GM21737 (cell line): ENCODE results near the gene KPNA2.
"Not testable (repeated sequence)": the region's sequence is repeated elsewhere in the genome, so short reads cannot be mapped to it uniquely, and the experiment has no call there.

ENCODE experiments used
- ATAC-seq: cut with Tn5 transposase; IDR thresholded peaks from one replicate; pipeline ENCODE4 v1.9.1; 2021; ENCODE audit warnings: mild to moderate bottlenecking, moderate library complexity; ENCODE audit not compliant: unreplicated experiment

KPNA2 gene

GRCh38 chr17:68019675-68020408 lies 15.7 kb upstream of the KPNA2 start:
- peak; percentile 91 for ATAC-seq

GRCh38 chr17:68020409-68020756 lies 15.2 kb upstream of the KPNA2 start:
- peak; percentile 5 for ATAC-seq

- not testable (repeated sequence) for ATAC-seq
Measured at GRCh38 chr17:68020791-68021190, 14.7 kb upstream of the KPNA2 start.

GRCh38 chr17:68021963-68022362 lies 13.6 kb upstream of the KPNA2 start:
- no peak for ATAC-seq

- not testable (repeated sequence) for ATAC-seq
Measured at GRCh38 chr17:68022547-68022946, 13.0 kb upstream of the KPNA2 start.

GRCh38 chr17:68029512-68030215 lies 5.9 kb upstream of the KPNA2 start:
- no peak for ATAC-seq

GRCh38 chr17:68033636-68034451 lies 1.7 kb upstream of the KPNA2 start:
- ATAC-seq, result no peak

- ATAC-seq, result no peak
Measured at GRCh38 chr17:68034452-68034776, 1.1 kb upstream of the KPNA2 start.

- peak; percentile 88 for ATAC-seq
Measured at GRCh38 chr17:68035131-68035522, 408 bp upstream of the KPNA2 start.

GRCh38 chr17:68036304-68037147 lies 991 bp downstream of the KPNA2 start:
- ATAC-seq, result no peak

- no peak for ATAC-seq
Measured at GRCh38 chr17:68047153-68047846, 11.8 kb downstream of the KPNA2 start.

GRCh38 chr17:68047890-68048542 lies 12.5 kb downstream of the KPNA2 start:
- not testable (repeated sequence) for ATAC-seq

GRCh38 chr17:68048996-68049395 lies 13.5 kb downstream of the KPNA2 start:
- no peak for ATAC-seq

- not testable (repeated sequence) for ATAC-seq
Measured at GRCh38 chr17:68049812-68050437, 14.4 kb downstream of the KPNA2 start.

- ATAC-seq, result not testable (repeated sequence)
Measured at GRCh38 chr17:68051321-68052312, 16.1 kb downstream of the KPNA2 start.

GRCh38 chr17:68052810-68053209 lies 17.3 kb downstream of the KPNA2 start:
- ATAC-seq, result no peak

GRCh38 chr17:68053231-68054013 lies 17.9 kb downstream of the KPNA2 start:
- ATAC-seq, result no peak
